A673 (cell line): ENCODE results near the gene ZNF607. TPM values are rescaled to one million over a fixed set of nuclear protein-coding genes. Genes with fewer than 3 reads are reported as not detected.

Experiments used
- BruUV-seq: library from RNA; stranded (reverse); fragments of 400-500 nt; replicated peaks from 2 replicates; lab custom pipeline; 2021; lab: Mats Ljungman, UMichigan
- CTCF ChIA-PET: fragments of 300-600 bp; sonication (Branson Sonifier 250); formaldehyde crosslinking; loops from one replicate; lab custom pipeline; 2022; ENCODE audit warnings: antibody characterized with exemption; lab: Charles Lee
- POLR2A ChIA-PET: fragments of 300-600 bp; sonication (Branson Sonifier 250); formaldehyde crosslinking; loops from one replicate; lab custom pipeline; 2022; ENCODE audit warnings: antibody characterized with exemption; ENCODE audit not compliant: low non-redundant PET; lab: Charles Lee
- DNase-seq: peaks from one replicate; pipeline ENCODE4 v3.0.0-alpha.2; 2015; ENCODE audit warnings: low spot score
- H3K27ac ChIP-seq: fragments of 200-600 bp; sonication (generic); 2 replicates; pipeline ENCODE4 v1.5.1; 2016; ENCODE audit warnings: mixed run types, low read depth, mild to moderate bottlenecking, mixed read lengths, antibody characterized with exemption, low read length; ENCODE audit not compliant: poor library complexity, severe bottlenecking
- H3K27me3 ChIP-seq: fragments of 200-600 bp; sonication (generic); replicated peaks from 2 replicates; pipeline ENCODE4 v1.6.1; 2017; ENCODE audit warnings: mixed run types, low read depth, mild to moderate bottlenecking, mixed read lengths, antibody characterized with exemption, low read length; ENCODE audit not compliant: insufficient read depth, poor library complexity
- H3K36me3 ChIP-seq: fragments of 200-600 bp; sonication (generic); 2 replicates; pipeline ENCODE4 v1.6.1; 2016; ENCODE audit warnings: mixed run types, mild to moderate bottlenecking, mixed read lengths, antibody characterized with exemption, low read length; ENCODE audit not compliant: insufficient read depth, poor library complexity, severe bottlenecking
- H3K4me1 ChIP-seq: fragments of 200-600 bp; sonication (generic); 2 replicates; pipeline ENCODE4 v1.6.1; 2017; ENCODE audit warnings: mixed run types, mild to moderate bottlenecking, mixed read lengths, antibody characterized with exemption, low read length; ENCODE audit not compliant: insufficient read depth, poor library complexity, severe bottlenecking
- H3K4me3 ChIP-seq: fragments of 200-600 bp; sonication (generic); 2 replicates; pipeline ENCODE4 v1.5.1; 2016; ENCODE audit warnings: low read depth, mixed run types, mild to moderate bottlenecking, mixed read lengths, low read length; ENCODE audit not compliant: poor library complexity, severe bottlenecking
- H3K9me3 ChIP-seq: fragments of 200-600 bp; sonication (generic); 2 replicates; pipeline ENCODE4 v1.6.1; 2016; ENCODE audit warnings: mixed run types, low read depth, mild to moderate bottlenecking, mixed read lengths, antibody characterized with exemption, low read length; ENCODE audit not compliant: poor library complexity, severe bottlenecking
- CTCF ChIP-seq: fragments of 300-800, 200-600 bp; sonication (generic); conservative IDR thresholded peaks from 2 replicates; pipeline ENCODE4 v1.5.1; 2017; ENCODE audit warnings: low read depth, mild to moderate bottlenecking, antibody characterized with exemption, low read length, moderate library complexity, mixed read lengths
- EZH2 ChIP-seq: fragments of 200-600 bp; sonication (generic); IDR thresholded peaks from 2 replicates; pipeline ENCODE4 v1.6.1; 2017; ENCODE audit warnings: borderline replicate concordance, low read depth, mild to moderate bottlenecking, mixed read lengths, antibody characterized with exemption, low read length; ENCODE audit not compliant: poor library complexity, severe bottlenecking
- intact Hi-C: fragments of 100-400 bp; cut with micrococcal nuclease; formaldehyde crosslinking; loops from one replicate; pipeline ENCODE4 v1.10.0; 2022; ENCODE audit not compliant: unreplicated experiment
- total RNA-seq: library from RNA; stranded (reverse); gene quantifications from 2 replicates; pipeline ENCODE4 v1.2.3, GENCODE V29; 2021

ZNF607 gene
- total RNA-seq, 1 experiment from 2014 or later, result 11.1 TPM

DNA sequence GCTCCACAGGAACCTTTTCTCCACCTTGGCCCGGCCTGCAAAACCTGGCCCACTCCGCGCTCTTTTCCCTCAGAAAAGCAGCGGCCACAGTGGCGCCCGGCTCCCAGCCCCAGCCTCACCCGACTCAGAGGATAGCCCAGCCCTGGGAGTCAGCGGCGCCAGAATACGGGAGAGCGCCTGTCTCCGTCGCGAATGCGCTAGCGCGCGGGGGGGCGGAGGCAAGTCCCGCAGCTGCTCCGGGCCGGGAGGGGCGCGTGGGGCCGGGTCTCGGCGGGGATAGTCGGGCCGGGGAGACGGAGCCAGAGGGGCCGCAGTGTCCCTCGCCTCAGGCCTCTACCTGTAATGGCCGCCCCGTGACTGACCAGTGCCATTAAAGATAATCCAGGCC, 64.3 kb downstream of the ZNF607 start, which contains the start of gene ZFP30:
Gene ZFP30, minus strand, starts transcription at position 165 of the 388 bp plus-strand sequence. CDS start 7,643 bp downstream, outside the sequence.
- TF ChIP-seq EZH2 (no peak), CTCF (no peak)
- Histone ChIP-seq H3K4me3 (peak within 1 kb of the TSS; percentile 78), H3K36me3 (no peaks in the 10 kb centered on the region), H3K27ac (peak within 1 kb of the TSS; percentile 80), H3K27me3 (no peaks in the 10 kb centered on the region), H3K4me1 (peaks cover 6% of the 10 kb centered on the region), H3K9me3 (peaks cover 12% of the 10 kb centered on the region)
- BruUV-seq, result no TSS peak
- peak; percentile 95 for DNase-seq
- ChIA-PET CTCF (no interaction called here), POLR2A (no interaction called here)
- intact Hi-C loops, result no loop called here

DNA sequence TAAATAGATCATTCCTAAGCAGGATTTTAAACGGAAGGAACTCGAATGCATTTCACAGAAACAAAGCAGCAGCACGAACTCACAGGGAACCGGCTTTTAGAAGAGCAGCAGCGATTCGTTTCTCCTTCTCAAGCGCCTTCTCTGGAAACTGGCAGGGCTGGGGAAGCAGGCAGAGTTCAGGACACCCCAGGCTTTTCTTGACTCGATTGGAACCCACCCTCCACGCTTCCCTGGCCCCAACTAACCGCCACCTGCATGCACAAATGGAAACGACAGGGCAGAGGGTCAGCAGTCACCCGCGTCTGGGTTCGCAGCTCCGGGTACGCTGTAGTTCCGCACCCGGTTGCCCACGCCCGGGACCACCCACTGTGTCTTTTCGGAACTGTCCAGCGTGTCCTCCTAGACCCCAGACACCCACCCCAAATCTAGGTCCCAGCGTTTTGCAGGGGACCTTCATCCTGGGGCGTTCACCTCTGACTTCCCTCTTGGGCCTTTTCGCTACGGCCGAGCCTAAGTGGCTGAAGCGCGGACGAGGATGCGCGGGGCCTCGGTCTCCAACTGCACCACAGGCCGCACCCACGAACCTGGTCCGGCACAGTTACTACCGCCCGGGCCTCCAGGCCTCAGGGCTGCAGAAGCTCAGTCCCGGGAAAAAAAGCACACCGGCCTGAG, 64.8 kb downstream of the ZNF607 start:
- ChIA-PET POLR2A (no interaction called here), CTCF (interaction anchor here (0.6 kb wide), 1 partner anchor 9 kb away, joined by 5 read pairs; no protein-coding TSS in a partner anchor)
- intact Hi-C loops, result no loop called here
- peak overlapping the region; percentile 80 for H3K27ac ChIP-seq
- H3K9me3 ChIP-seq, result peaks cover 12% of the 10 kb centered on the region
- DNase-seq, result peak; percentile 61
- no peaks in the 10 kb centered on the region for H3K27me3 ChIP-seq
- no peak for TF ChIP-seq EZH2
- no peak for TF ChIP-seq CTCF
- peaks cover 4% of the 10 kb centered on the region for H3K36me3 ChIP-seq
- H3K4me1 ChIP-seq, result peaks cover 6% of the 10 kb centered on the region
- no TSS peak for BruUV-seq
- peak overlapping the region; percentile 78 for H3K4me3 ChIP-seq

- peak; percentile 5 for DNase-seq
- POLR2A ChIA-PET, result no interaction called here
- no peak for TF ChIP-seq CTCF
- no peak for TF ChIP-seq EZH2
- Histone ChIP-seq H3K36me3 (peaks cover 7% of the 10 kb centered on the region), H3K4me1 (peaks cover 6% of the 10 kb centered on the region), H3K27me3 (no peaks in the 10 kb centered on the region), H3K4me3 (peak overlapping the region; percentile 78), H3K9me3 (peaks cover 17% of the 10 kb centered on the region), H3K27ac (peak overlapping the region; percentile 80)
- no TSS peak for BruUV-seq
- CTCF ChIA-PET, result interaction anchor here (0.6 kb wide), 1 partner anchor 10 kb away, joined by 5 read pairs; no protein-coding TSS in a partner anchor
- intact Hi-C loops, result no loop called here
Measured at GRCh38 chr19:37654118-37654517, 65.4 kb downstream of the ZNF607 start.

Other genes with a start within 250 kb of the ZNF607 start
- gene ZNF793, start 212.8 kb downstream of the ZNF607 start, total RNA-seq, result 0.83 and 1.2 TPM in 2 replicates
- gene ZNF571, start 125.0 kb downstream of the ZNF607 start, total RNA-seq, result 2.6 and 3.9 TPM in 2 replicates
- 0.24 and 0.59 TPM in 2 replicates for gene ZNF540, start 124.9 kb downstream of the ZNF607 start, total RNA-seq
- gene ZFP30, start 64.3 kb downstream of the ZNF607 start, total RNA-seq, result 15.2 and 17.5 TPM in 2 replicates
- gene ZNF573, start 59.8 kb upstream of the ZNF607 start, total RNA-seq, result 5.0 and 8.7 TPM in 2 replicates
- not detected in 2 replicates for gene WDR87, start 186.8 kb upstream of the ZNF607 start, total RNA-seq
- gene SIPA1L3, start 187.4 kb upstream of the ZNF607 start, total RNA-seq, result 17.5 and 19.9 TPM in 2 replicates